ENCODE results near the gene FCHSD1.

The FCHSD1 gene

GRCh38 chr5:141672841-141673813 lies 21.9 kb upstream of the FCHSD1 start:
- peaks cover 74% of the 10 kb centered on the region for H3K36me3 ChIP-seq (ENCODE audit: control insufficient read depth, insufficient read depth, low read length)
- no peak overlapping the region for H3K4me3 ChIP-seq (ENCODE audit: extremely low read depth, insufficient read depth, low read length, poor library complexity, severe bottlenecking)
- H3K4me1 ChIP-seq (ENCODE audit: control insufficient read depth, insufficient read depth, low read length, poor library complexity, severe bottlenecking), result no peaks in the 10 kb centered on the region
- no peaks in the 10 kb centered on the region for H3K9me3 ChIP-seq (ENCODE audit: control insufficient read depth, low read length)
- H3K27ac ChIP-seq (ENCODE audit: low read depth, low read length, severe bottlenecking), result no peak overlapping the region
- WGBS, 2 experiments (ENCODE audit: insufficient coverage in 2 of 2), result 84 to 92% methylated on average over 8 to 12 of the region's 19 CpGs

GRCh38 chr5:141672071-141672840 lies 21.0 kb upstream of the FCHSD1 start:
- WGBS, 2 experiments (ENCODE audit: insufficient coverage in 2 of 2), result 94 to 95% methylated on average over 20 to 23 of the region's 23 CpGs

GRCh38 chr5:141669520-141669919 lies 18.3 kb upstream of the FCHSD1 start:
- Histone ChIP-seq H3K9me3 (ENCODE audit: control insufficient read depth, low read length) (no peaks in the 10 kb centered on the region), H3K4me3 (ENCODE audit: extremely low read depth, insufficient read depth, low read length, poor library complexity, severe bottlenecking) (no peak overlapping the region), H3K27ac (ENCODE audit: low read depth, low read length, severe bottlenecking) (no peak overlapping the region), H3K4me1 (ENCODE audit: control insufficient read depth, insufficient read depth, low read length, poor library complexity, severe bottlenecking) (no peaks in the 10 kb centered on the region), H3K36me3 (ENCODE audit: control insufficient read depth, insufficient read depth, low read length) (peaks cover 71% of the 10 kb centered on the region)
- 84% methylated on average over 2 of the region's 4 CpGs; no CpG with 5 or more reads in 1 of the 2 experiments for WGBS, 2 experiments (ENCODE audit: insufficient coverage in 2 of 2)

More at GRCh38 chr5:141672071-141672840, 21.0 kb upstream of the FCHSD1 start:
- Histone ChIP-seq H3K4me3 (ENCODE audit: extremely low read depth, insufficient read depth, low read length, poor library complexity, severe bottlenecking) (no peak overlapping the region), H3K9me3 (ENCODE audit: control insufficient read depth, low read length) (no peaks in the 10 kb centered on the region), H3K4me1 (ENCODE audit: control insufficient read depth, insufficient read depth, low read length, poor library complexity, severe bottlenecking) (no peaks in the 10 kb centered on the region), H3K36me3 (ENCODE audit: control insufficient read depth, insufficient read depth, low read length) (peaks cover 70% of the 10 kb centered on the region), H3K27ac (ENCODE audit: low read depth, low read length, severe bottlenecking) (no peak overlapping the region)

GRCh38 chr5:141668601-141669265 lies 17.5 kb upstream of the FCHSD1 start:
- no peak overlapping the region for H3K27ac ChIP-seq (ENCODE audit: low read depth, low read length, severe bottlenecking)
- H3K36me3 ChIP-seq (ENCODE audit: control insufficient read depth, insufficient read depth, low read length), result peaks cover 76% of the 10 kb centered on the region
- no peaks in the 10 kb centered on the region for H3K4me1 ChIP-seq (ENCODE audit: control insufficient read depth, insufficient read depth, low read length, poor library complexity, severe bottlenecking)
- 87 to 93% methylated on average over 3 to 5 of the region's 8 CpGs for WGBS, 2 experiments (ENCODE audit: insufficient coverage in 2 of 2)
- no peaks in the 10 kb centered on the region for H3K9me3 ChIP-seq (ENCODE audit: control insufficient read depth, low read length)
- H3K4me3 ChIP-seq (ENCODE audit: extremely low read depth, insufficient read depth, low read length, poor library complexity, severe bottlenecking), result no peak overlapping the region

- Histone ChIP-seq H3K9me3 (ENCODE audit: control insufficient read depth, low read length) (no peaks in the 10 kb centered on the region), H3K36me3 (ENCODE audit: control insufficient read depth, insufficient read depth, low read length) (peaks cover 78% of the 10 kb centered on the region), H3K27ac (ENCODE audit: low read depth, low read length, severe bottlenecking) (no peak overlapping the region), H3K4me1 (ENCODE audit: control insufficient read depth, insufficient read depth, low read length, poor library complexity, severe bottlenecking) (no peaks in the 10 kb centered on the region), H3K4me3 (ENCODE audit: extremely low read depth, insufficient read depth, low read length, poor library complexity, severe bottlenecking) (no peak overlapping the region)
- WGBS, 2 experiments (ENCODE audit: insufficient coverage in 2 of 2), result 82 to 88% methylated on average over 11 to 16 of the region's 18 CpGs
Observed at GRCh38 chr5:141665995-141666940, 15.1 kb upstream of the FCHSD1 start.

- WGBS, 2 experiments (ENCODE audit: insufficient coverage in 2 of 2), result 40 to 54% methylated on average over 4 to 9 of the region's 13 CpGs
- no peaks in the 10 kb centered on the region for H3K9me3 ChIP-seq (ENCODE audit: control insufficient read depth, low read length)
- no peak overlapping the region for H3K4me3 ChIP-seq (ENCODE audit: extremely low read depth, insufficient read depth, low read length, poor library complexity, severe bottlenecking)
- peaks cover 75% of the 10 kb centered on the region for H3K36me3 ChIP-seq (ENCODE audit: control insufficient read depth, insufficient read depth, low read length)
- H3K27ac ChIP-seq (ENCODE audit: low read depth, low read length, severe bottlenecking), result no peak overlapping the region
- no peaks in the 10 kb centered on the region for H3K4me1 ChIP-seq (ENCODE audit: control insufficient read depth, insufficient read depth, low read length, poor library complexity, severe bottlenecking)
Observed at GRCh38 chr5:141664733-141665461, 13.7 kb upstream of the FCHSD1 start.

GRCh38 chr5:141663506-141663905 lies 12.3 kb upstream of the FCHSD1 start:
- Histone ChIP-seq H3K4me3 (ENCODE audit: extremely low read depth, insufficient read depth, low read length, poor library complexity, severe bottlenecking) (no peak overlapping the region), H3K27ac (ENCODE audit: low read depth, low read length, severe bottlenecking) (no peak overlapping the region), H3K9me3 (ENCODE audit: control insufficient read depth, low read length) (no peaks in the 10 kb centered on the region), H3K36me3 (ENCODE audit: control insufficient read depth, insufficient read depth, low read length) (peaks cover 75% of the 10 kb centered on the region), H3K4me1 (ENCODE audit: control insufficient read depth, insufficient read depth, low read length, poor library complexity, severe bottlenecking) (no peaks in the 10 kb centered on the region)
- 96% methylated on average over 3 to 5 of the region's 8 CpGs for WGBS, 2 experiments (ENCODE audit: insufficient coverage in 2 of 2)

GRCh38 chr5:141662028-141662427 lies 10.8 kb upstream of the FCHSD1 start:
- Histone ChIP-seq H3K9me3 (ENCODE audit: control insufficient read depth, low read length) (no peaks in the 10 kb centered on the region), H3K27ac (ENCODE audit: low read depth, low read length, severe bottlenecking) (no peak overlapping the region), H3K36me3 (ENCODE audit: control insufficient read depth, insufficient read depth, low read length) (peaks cover 85% of the 10 kb centered on the region), H3K4me3 (ENCODE audit: extremely low read depth, insufficient read depth, low read length, poor library complexity, severe bottlenecking) (no peak overlapping the region), H3K4me1 (ENCODE audit: control insufficient read depth, insufficient read depth, low read length, poor library complexity, severe bottlenecking) (peaks cover 8% of the 10 kb centered on the region)
- 94% methylated on average over 7 to 15 of the region's 17 CpGs for WGBS, 2 experiments (ENCODE audit: insufficient coverage in 2 of 2)

- peaks cover 93% of the 10 kb centered on the region for H3K36me3 ChIP-seq (ENCODE audit: control insufficient read depth, insufficient read depth, low read length)
- no peak overlapping the region for H3K27ac ChIP-seq (ENCODE audit: low read depth, low read length, severe bottlenecking)
- 95% methylated on average over 7 of the region's 8 CpGs for WGBS, 2 experiments (ENCODE audit: insufficient coverage in 2 of 2)
- peaks cover 16% of the 10 kb centered on the region for H3K4me1 ChIP-seq (ENCODE audit: control insufficient read depth, insufficient read depth, low read length, poor library complexity, severe bottlenecking)
- H3K9me3 ChIP-seq (ENCODE audit: control insufficient read depth, low read length), result no peaks in the 10 kb centered on the region
- no peak overlapping the region for H3K4me3 ChIP-seq (ENCODE audit: extremely low read depth, insufficient read depth, low read length, poor library complexity, severe bottlenecking)
Observed at GRCh38 chr5:141657937-141658545, 6.8 kb upstream of the FCHSD1 start.

All from mesodermal cell (in vitro differentiated cells).